Neural progenitor cell (in vitro differentiated cells): ENCODE measurements around the gene ASCL5. TPM values are rescaled to one million over a fixed set of nuclear protein-coding genes. Genes with fewer than 3 reads are reported as not detected.

Experiments used
- DNase-seq: peaks from one replicate; pipeline ENCODE4 v3.0.0-alpha.2; 2016; ENCODE audit warnings: low spot score
- H2AFZ ChIP-seq: fragments of 200-600 bp; sonication (generic); replicated peaks from 2 replicates; pipeline ENCODE4 v1.6.1; 2016; ENCODE audit warnings: antibody characterized with exemption
- H3F3A ChIP-seq: fragments of 200-600 bp; sonication (generic); 2 replicates; pipeline ENCODE4 v1.6.1; 2016; ENCODE audit warnings: antibody characterized with exemption, low read depth
- H3K27ac ChIP-seq: fragments of 200-600 bp; sonication (generic); 2 replicates; pipeline ENCODE4 v1.5.1; 2016; ENCODE audit warnings: mild to moderate bottlenecking
- H3K27me3 ChIP-seq: fragments of 200-600 bp; sonication (generic); 2 replicates; pipeline ENCODE4 v1.6.1; 2016; ENCODE audit warnings: mild to moderate bottlenecking, moderate library complexity
- H3K36me3 ChIP-seq: fragments of 200-600 bp; sonication (generic); 2 replicates; pipeline ENCODE4 v1.5.1; 2016
- H3K4me1 ChIP-seq: fragments of 200-600 bp; sonication (generic); 2 replicates; pipeline ENCODE4 v1.6.1; 2016; ENCODE audit warnings: mixed run types
- H3K4me2 ChIP-seq: fragments of 200-600 bp; sonication (generic); 2 replicates; pipeline ENCODE4 v1.6.1; 2016
- H3K4me3 ChIP-seq: fragments of 200-600 bp; sonication (generic); 2 replicates; pipeline ENCODE4 v1.5.1; 2016
- H3K79me2 ChIP-seq: fragments of 200-600 bp; sonication (generic); 2 replicates; pipeline ENCODE4 v1.6.1; 2016; ENCODE audit warnings: low read depth
- H3K9ac ChIP-seq: fragments of 200-600 bp; sonication (generic); 2 replicates; pipeline ENCODE4 v1.6.1; 2016
- H3K9me3 ChIP-seq: fragments of 200-600 bp; sonication (generic); 2 replicates; pipeline ENCODE4 v1.5.1; 2016; ENCODE audit warnings: low read depth
- H4K20me1 ChIP-seq: fragments of 200-600 bp; sonication (generic); 2 replicates; pipeline ENCODE4 v1.6.1; 2016; ENCODE audit warnings: low read depth
- H3K27ac Mint-ChIP-seq: 3 replicates; pipeline ENCODE4 v1.8.0; 2021; ENCODE audit warnings: mixed read lengths
- H3K27me3 Mint-ChIP-seq: 2 replicates; pipeline ENCODE4 v1.8.0; 2022; ENCODE audit warnings: low read depth, mild to moderate bottlenecking, inconsistent platforms, moderate library complexity, mixed read lengths; ENCODE audit not compliant: insufficient read depth
- H3K36me3 Mint-ChIP-seq: 3 replicates; pipeline ENCODE4 v1.8.0; 2021; ENCODE audit warnings: mixed read lengths
- H3K4me1 Mint-ChIP-seq: 3 replicates; pipeline ENCODE4 v1.8.0; 2021; ENCODE audit warnings: mixed read lengths
- H3K4me3 Mint-ChIP-seq: 3 replicates; pipeline ENCODE4 v1.8.0; 2021; ENCODE audit warnings: mild to moderate bottlenecking, moderate library complexity, mixed read lengths
- H3K9me3 Mint-ChIP-seq: 3 replicates; pipeline ENCODE4 v1.8.0; 2020; ENCODE audit warnings: mixed read lengths
- CTCF ChIP-seq: fragments of 200-600 bp; sonication (generic); IDR thresholded peaks from 2 replicates; pipeline ENCODE4 v1.5.1; 2017; ENCODE audit warnings: antibody characterized with exemption, mild to moderate bottlenecking
- EZH2 ChIP-seq: fragments of 200-600 bp; sonication (generic); IDR thresholded peaks from 2 replicates; pipeline ENCODE4 v1.6.1; 2017; ENCODE audit warnings: antibody characterized with exemption, mild to moderate bottlenecking, moderate library complexity
- EZH2phosphoT487 ChIP-seq: fragments of 200-600 bp; sonication (generic); IDR thresholded peaks from 2 replicates; pipeline ENCODE4 v1.6.1; 2017; ENCODE audit warnings: antibody characterized with exemption
- total RNA-seq: library from RNA; depleted of rRNA; stranded (reverse); fragments of >200 nt; gene quantifications from 2 replicates; pipeline ENCODE4 v1.2.3, GENCODE V29; 2015; ENCODE audit warnings: low replicate concordance

Gene ASCL5
- total RNA-seq, 1 donor from 2014 or later = not detected

- Histone ChIP-seq H3K4me1 (peaks cover 5% of the 10 kb centered on the region), H2AFZ (no peak overlapping the region), H3K4me3 (no peak overlapping the region), H3K79me2 (no peaks in the 10 kb centered on the region), H3F3A (no peaks in the 10 kb centered on the region), H3K9me3 (no peaks in the 10 kb centered on the region), H3K4me2 (no peak overlapping the region), H3K27ac (no peak overlapping the region), H3K27me3 (no peaks in the 10 kb centered on the region), H3K9ac (no peak overlapping the region), H4K20me1 (peaks cover 18% of the 10 kb centered on the region), H3K36me3 (no peaks in the 10 kb centered on the region)
- H3K27me3 Mint-ChIP-seq = peaks cover 2% of the 10 kb centered on the region
- H3K9me3 Mint-ChIP-seq = no peaks in the 10 kb centered on the region
- peaks cover 13% of the 10 kb centered on the region for H3K4me1 Mint-ChIP-seq
- H3K27ac Mint-ChIP-seq = no peak overlapping the region
- no peak for DNase-seq
- H3K36me3 Mint-ChIP-seq = peaks cover 36% of the 10 kb centered on the region
- no peak for TF ChIP-seq EZH2phosphoT487
- no peak for TF ChIP-seq EZH2
- TF ChIP-seq CTCF = no peak
- no peak overlapping the region for H3K4me3 Mint-ChIP-seq
These were observed 9.5 kb upstream of the ASCL5 start for GRCh38 chr1:201136355-201137023.

GRCh38 chr1:201134405-201134804, 7.4 kb upstream of the ASCL5 start:
- Histone ChIP-seq H3K27me3 (no peaks in the 10 kb centered on the region), H4K20me1 (no peaks in the 10 kb centered on the region), H3K36me3 (no peaks in the 10 kb centered on the region), H3K9me3 (no peaks in the 10 kb centered on the region), H3K79me2 (no peaks in the 10 kb centered on the region), H3K9ac (no peak overlapping the region), H3K4me3 (no peak overlapping the region), H2AFZ (no peak overlapping the region), H3K4me2 (no peak overlapping the region), H3F3A (no peaks in the 10 kb centered on the region), H3K27ac (no peak overlapping the region), H3K4me1 (no peaks in the 10 kb centered on the region)
- peaks cover 27% of the 10 kb centered on the region for H3K36me3 Mint-ChIP-seq
- H3K27me3 Mint-ChIP-seq = peaks cover 2% of the 10 kb centered on the region
- H3K4me1 Mint-ChIP-seq = peaks cover 4% of the 10 kb centered on the region
- no peak for TF ChIP-seq EZH2
- TF ChIP-seq EZH2phosphoT487 = no peak
- TF ChIP-seq CTCF = no peak
- H3K4me3 Mint-ChIP-seq = no peak overlapping the region
- peaks cover 2% of the 10 kb centered on the region for H3K9me3 Mint-ChIP-seq
- DNase-seq = no peak
- H3K27ac Mint-ChIP-seq = peak overlapping the region; percentile 7

- Mint-ChIP-seq H3K27ac (no peak overlapping the region), H3K36me3 (peaks cover 25% of the 10 kb centered on the region), H3K4me3 (no peak overlapping the region), H3K9me3 (peaks cover 2% of the 10 kb centered on the region), H3K27me3 (peaks cover 7% of the 10 kb centered on the region), H3K4me1 (peaks cover 12% of the 10 kb centered on the region)
- no peak overlapping the region for H3K9ac ChIP-seq
- no peak overlapping the region for H3K4me2 ChIP-seq
- no peaks in the 10 kb centered on the region for H3F3A ChIP-seq
- no peaks in the 10 kb centered on the region for H3K36me3 ChIP-seq
- H3K27ac ChIP-seq = no peak overlapping the region
- H3K9me3 ChIP-seq = no peaks in the 10 kb centered on the region
- no peaks in the 10 kb centered on the region for H4K20me1 ChIP-seq
- no peaks in the 10 kb centered on the region for H3K27me3 ChIP-seq
- peaks cover 11% of the 10 kb centered on the region for H3K4me1 ChIP-seq
- H2AFZ ChIP-seq = no peak overlapping the region
- no peak for DNase-seq
- H3K4me3 ChIP-seq = no peak overlapping the region
- no peaks in the 10 kb centered on the region for H3K79me2 ChIP-seq
- TF ChIP-seq CTCF (no peak), EZH2phosphoT487 (no peak), EZH2 (no peak)
These were observed 4.4 kb upstream of the ASCL5 start for GRCh38 chr1:201131398-201131797.
